Activated CD8-positive, alpha-beta memory T cell treated with anti-CD3 and anti-CD28 coated beads, Interleukin-2, amount 10 ng/mL, durations not matched to agents 7 days and 5 days (primary cell): Measurements from ENCODE around the gene POLL. TPM values are rescaled to one million over a fixed set of nuclear protein-coding genes. Genes with fewer than 3 reads are reported as not detected.
A peak's percentile ranks its signal among the peaks of the same experiment; 100 is the strongest.

Experiments used
- ATAC-seq: fragments of 150-1000 bp; cut with Tn5 transposase; one replicate; pipeline ENCODE4 v1.10.0; 2021; ENCODE audit warnings: moderate library complexity
- CTCF ChIA-PET: fragments of 350-600 bp; sonication (Branson Sonifier 250); formaldehyde crosslinking; loops from one replicate; lab custom pipeline; 2021; ENCODE audit warnings: antibody characterized with exemption; lab: Charles Lee
- DNase-seq: peaks from one replicate; pipeline ENCODE4 v3.0.0-alpha.2; 2020
- H3K27ac Mint-ChIP-seq: one replicate; pipeline ENCODE4 v1.8.0; 2021; ENCODE audit warnings: mild to moderate bottlenecking, mixed read lengths
- H3K27me3 Mint-ChIP-seq: one replicate; pipeline ENCODE4 v1.8.0; 2021; ENCODE audit warnings: mixed read lengths
- H3K36me3 Mint-ChIP-seq: one replicate; pipeline ENCODE4 v1.8.0; 2021; ENCODE audit warnings: mild to moderate bottlenecking, mixed read lengths
- H3K4me1 Mint-ChIP-seq: one replicate; pipeline ENCODE4 v1.8.0; 2021; ENCODE audit warnings: mixed read lengths
- H3K4me3 Mint-ChIP-seq: one replicate; pipeline ENCODE4 v1.8.0; 2021; ENCODE audit warnings: mild to moderate bottlenecking, moderate library complexity, mixed read lengths
- H3K9me3 Mint-ChIP-seq: one replicate; pipeline ENCODE4 v1.8.0; 2022; ENCODE audit warnings: low read depth, mixed read lengths
- total RNA-seq, 2 experiments: library from RNA; stranded (reverse); gene quantifications; one replicate each; pipeline ENCODE4 v1.2.3, GENCODE V29; 2021

POLL gene
- total RNA-seq, 2 experiments from 2014 or later = 30.5 to 34.1 TPM

DNA sequence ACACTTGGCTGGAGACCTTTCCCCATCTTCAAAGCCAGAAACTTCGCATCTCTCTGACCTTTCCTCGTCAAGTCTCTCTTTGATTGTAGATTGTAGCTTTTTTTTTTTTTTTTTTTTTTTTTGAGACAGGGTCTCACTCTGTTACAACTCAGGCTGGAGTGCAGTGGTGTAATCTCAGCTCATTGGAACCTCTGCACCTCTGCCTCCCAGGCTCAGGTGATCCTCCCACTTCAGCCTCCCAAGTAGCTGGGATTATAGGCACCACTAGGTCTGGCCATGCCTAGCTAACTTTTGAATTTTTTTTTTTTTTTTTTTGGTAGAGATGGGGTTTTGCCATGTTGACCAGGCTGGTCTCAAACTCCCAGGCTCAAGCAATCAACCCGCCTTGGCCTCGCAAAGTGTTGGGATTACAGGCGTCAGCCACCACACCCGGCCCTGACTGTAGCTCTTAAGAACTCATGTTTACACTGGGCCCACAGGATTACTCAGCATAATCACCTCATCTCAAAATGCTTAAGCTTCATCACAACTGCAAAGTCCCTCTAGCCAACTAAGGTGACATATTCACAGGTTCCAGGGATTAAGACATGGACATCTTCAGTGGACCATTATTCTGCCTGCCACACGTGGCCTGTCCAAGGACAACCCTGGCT is 11.7 kb downstream of the POLL start:
- H3K36me3 Mint-ChIP-seq = no peaks in the 10 kb centered on the region
- CTCF ChIA-PET = interaction anchor here (1.0 to 2.3 kb wide), 4 partner anchors 9 to 363 kb away, joined by 3 to 6 read pairs (median 4); no protein-coding TSS in a partner anchor
- no peaks in the 10 kb centered on the region for H3K27me3 Mint-ChIP-seq

DNA sequence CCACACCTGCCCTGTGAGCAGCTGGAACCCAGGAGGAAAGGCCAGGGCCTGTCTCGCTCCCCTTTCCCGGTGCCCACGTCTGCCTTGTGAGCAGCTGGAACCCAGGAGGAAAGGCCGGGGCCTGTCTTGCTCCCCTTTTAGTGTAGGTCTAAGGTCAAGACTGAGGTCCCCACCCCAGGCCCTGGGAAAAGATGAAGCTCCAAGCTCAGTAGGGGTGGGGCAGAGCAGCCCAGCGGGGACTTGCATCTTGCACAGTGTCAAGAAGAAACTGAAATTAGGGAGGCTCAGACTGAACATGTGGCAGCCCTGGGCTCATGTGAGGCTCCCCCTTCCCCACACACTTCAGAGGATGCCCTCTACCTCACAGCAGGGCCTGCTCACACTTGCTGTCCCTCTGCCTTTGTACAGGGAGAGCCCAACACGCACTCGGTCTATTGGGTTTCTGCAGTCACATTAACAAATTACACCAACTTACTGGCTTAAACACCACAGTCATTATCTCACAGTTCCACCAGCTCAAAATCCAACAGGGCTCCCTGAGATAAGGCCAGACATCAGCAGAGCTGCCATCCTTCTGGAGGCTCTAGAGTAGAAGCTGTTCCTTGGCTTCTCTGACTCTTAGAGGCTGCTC is 12.4 kb downstream of the POLL start:
- no peak for DNase-seq
- CTCF ChIA-PET = interaction anchor here (1.0 to 2.3 kb wide), 4 partner anchors 10 to 362 kb away, joined by 3 to 6 read pairs (median 4); no protein-coding TSS in a partner anchor
- Mint-ChIP-seq H3K27ac (no peak overlapping the region), H3K4me1 (peaks cover under 1% of the 10 kb centered on the region), H3K9me3 (no peaks in the 10 kb centered on the region), H3K36me3 (no peaks in the 10 kb centered on the region), H3K27me3 (no peaks in the 10 kb centered on the region), H3K4me3 (no peak overlapping the region)
- no peak for ATAC-seq

More for the DNA sequence above, 11.7 kb downstream of the POLL start:
- Mint-ChIP-seq H3K4me1 (peaks cover 3% of the 10 kb centered on the region), H3K9me3 (no peaks in the 10 kb centered on the region), H3K27ac (no peak overlapping the region), H3K4me3 (no peak overlapping the region)
- no peak for DNase-seq
- ATAC-seq = no peak

DNA sequence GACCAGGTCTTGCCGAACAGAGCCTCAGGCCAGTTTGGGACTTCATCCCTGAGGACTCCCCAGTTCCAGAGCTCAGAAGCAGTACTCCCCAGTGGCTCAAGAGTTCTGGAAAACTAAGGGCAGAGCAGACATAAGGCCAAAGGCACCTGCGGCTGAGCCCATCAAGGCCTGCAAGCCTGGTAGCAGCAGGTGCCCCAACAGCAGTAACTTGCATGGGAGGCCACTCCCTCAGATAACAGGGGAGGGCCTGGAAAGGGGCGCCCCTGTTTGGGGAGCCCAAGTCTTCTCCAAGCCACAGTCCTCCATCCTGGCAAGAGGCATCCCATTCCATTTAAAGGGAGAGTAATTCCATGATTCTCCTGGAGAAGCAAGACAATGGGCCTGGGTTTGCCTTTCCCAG is 13.0 kb downstream of the POLL start:
- H3K36me3 Mint-ChIP-seq = no peaks in the 10 kb centered on the region
- H3K27me3 Mint-ChIP-seq = no peaks in the 10 kb centered on the region
- H3K27ac Mint-ChIP-seq = no peak overlapping the region
- ATAC-seq (no peak), DNase-seq (no peak)
- CTCF ChIA-PET = interaction anchor here (0.9 to 2.3 kb wide), 3 partner anchors 11 to 108 kb away, joined by 3 to 6 read pairs (median 3); no protein-coding TSS in a partner anchor
- peaks cover 2% of the 10 kb centered on the region for H3K4me1 Mint-ChIP-seq
- no peak overlapping the region for H3K4me3 Mint-ChIP-seq
- H3K9me3 Mint-ChIP-seq = no peaks in the 10 kb centered on the region

DNA sequence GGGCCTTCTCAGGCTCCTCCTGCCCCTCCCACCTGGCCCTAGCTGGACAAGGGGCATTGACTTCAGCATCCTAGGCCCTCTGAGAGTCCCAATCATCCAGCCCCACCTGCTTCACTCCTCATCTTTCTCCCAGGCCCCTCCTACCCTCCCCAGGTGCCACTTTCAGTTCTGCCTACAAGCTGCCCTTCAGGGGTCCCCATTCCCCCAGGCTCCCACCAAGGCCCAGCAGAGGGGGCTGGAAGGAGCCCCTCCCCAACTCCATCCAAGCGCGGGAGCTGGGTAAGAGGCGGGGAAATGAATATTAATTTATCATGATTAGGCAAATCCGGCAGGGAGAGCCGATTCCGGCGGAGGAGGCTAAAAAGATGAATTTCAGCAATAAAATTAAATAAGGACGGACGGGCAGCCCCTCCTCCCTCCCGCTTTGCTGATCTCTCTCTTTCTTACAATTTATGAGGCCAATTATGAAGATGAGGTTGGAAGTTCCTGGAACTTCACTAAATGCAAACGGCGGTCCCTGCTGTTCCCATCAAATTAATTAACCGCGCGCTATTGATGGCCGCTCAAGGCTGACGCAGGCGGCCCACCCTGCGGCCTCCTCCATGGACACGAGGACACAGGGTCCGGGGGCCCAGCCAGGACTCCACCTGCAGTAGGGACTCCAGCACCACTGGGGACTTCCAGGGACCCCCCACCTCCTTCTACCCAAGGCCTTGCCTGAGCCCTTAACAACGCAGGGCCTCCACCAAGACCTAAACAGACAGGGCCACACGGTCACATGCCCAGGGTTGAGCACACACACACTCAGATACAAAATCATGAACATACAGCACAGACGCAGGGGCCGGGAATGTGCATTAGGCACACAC is 13.9 kb downstream of the POLL start:
- CTCF ChIA-PET = interaction anchor here (0.9 to 7.3 kb wide), 3 partner anchors 29 to 360 kb away, joined by 3 to 46 read pairs (median 4); no protein-coding TSS in a partner anchor
- ATAC-seq (no peak), DNase-seq (no peak)
- peaks cover 8% of the 10 kb centered on the region for H3K27me3 Mint-ChIP-seq
- H3K4me3 Mint-ChIP-seq = no peak overlapping the region
- no peaks in the 10 kb centered on the region for H3K36me3 Mint-ChIP-seq
- H3K27ac Mint-ChIP-seq = no peak overlapping the region
- no peaks in the 10 kb centered on the region for H3K9me3 Mint-ChIP-seq
- peaks cover 9% of the 10 kb centered on the region for H3K4me1 Mint-ChIP-seq

DNA sequence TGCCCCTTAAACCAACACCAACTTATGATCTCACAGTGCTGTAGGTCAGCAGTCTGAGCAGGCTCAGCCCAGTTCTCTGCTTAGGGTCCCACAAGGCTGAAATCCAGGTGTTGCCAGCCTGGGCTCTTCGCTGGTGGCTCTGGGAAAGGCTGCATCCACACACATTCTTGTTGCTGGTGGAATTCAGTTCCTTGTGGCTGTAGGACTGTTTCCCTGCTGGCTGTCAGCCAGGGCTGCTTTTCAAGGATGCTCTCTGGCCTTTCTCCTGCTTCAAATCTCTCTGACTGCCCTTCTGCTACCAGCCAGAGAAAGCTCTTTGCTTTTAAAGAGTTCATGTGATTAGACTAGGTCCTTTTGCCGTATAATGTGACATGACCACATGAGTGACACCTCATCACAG is 15.3 kb downstream of the POLL start:
- Mint-ChIP-seq H3K27me3 (peaks cover 20% of the 10 kb centered on the region), H3K4me1 (peaks cover 9% of the 10 kb centered on the region), H3K27ac (no peak overlapping the region), H3K4me3 (no peak overlapping the region), H3K9me3 (no peaks in the 10 kb centered on the region), H3K36me3 (no peaks in the 10 kb centered on the region)
- ATAC-seq (no peak), DNase-seq (no peak)
- CTCF ChIA-PET = interaction anchor here (1.1 to 7.3 kb wide), 3 partner anchors 272 to 431 kb away, joined by 4 to 46 read pairs (median 5); no protein-coding TSS in a partner anchor

DNA sequence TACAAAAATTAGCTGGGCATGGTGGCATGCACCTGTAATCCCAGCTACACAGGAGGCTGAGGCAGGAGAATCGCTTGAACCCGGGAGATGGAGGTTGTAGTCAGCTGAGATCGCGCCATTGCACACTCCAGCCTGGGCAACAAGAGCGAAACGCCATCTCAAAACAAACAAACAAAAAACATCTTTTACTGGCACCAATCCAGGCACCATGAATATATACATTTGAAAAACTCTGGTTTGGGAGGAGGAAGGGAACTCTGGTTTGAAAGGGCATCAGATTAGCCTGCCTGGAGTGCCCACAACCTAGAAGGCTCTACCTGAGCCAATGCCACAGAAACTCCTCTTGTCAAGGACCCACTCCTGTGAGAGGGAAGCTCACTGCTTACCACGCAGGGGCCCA is 15.9 kb downstream of the POLL start:
- ATAC-seq (no peak), DNase-seq (no peak)
- no peak overlapping the region for H3K4me3 Mint-ChIP-seq
- H3K27me3 Mint-ChIP-seq = peaks cover 27% of the 10 kb centered on the region
- H3K27ac Mint-ChIP-seq = no peak overlapping the region
- peaks cover 12% of the 10 kb centered on the region for H3K4me1 Mint-ChIP-seq
- H3K36me3 Mint-ChIP-seq = no peaks in the 10 kb centered on the region
- CTCF ChIA-PET = interaction anchor here (0.7 to 7.3 kb wide), 6 partner anchors 15 to 430 kb away, joined by 3 to 46 read pairs (median 5); partner anchors contain the start of genes DPCD and POLL
- no peaks in the 10 kb centered on the region for H3K9me3 Mint-ChIP-seq

DNA sequence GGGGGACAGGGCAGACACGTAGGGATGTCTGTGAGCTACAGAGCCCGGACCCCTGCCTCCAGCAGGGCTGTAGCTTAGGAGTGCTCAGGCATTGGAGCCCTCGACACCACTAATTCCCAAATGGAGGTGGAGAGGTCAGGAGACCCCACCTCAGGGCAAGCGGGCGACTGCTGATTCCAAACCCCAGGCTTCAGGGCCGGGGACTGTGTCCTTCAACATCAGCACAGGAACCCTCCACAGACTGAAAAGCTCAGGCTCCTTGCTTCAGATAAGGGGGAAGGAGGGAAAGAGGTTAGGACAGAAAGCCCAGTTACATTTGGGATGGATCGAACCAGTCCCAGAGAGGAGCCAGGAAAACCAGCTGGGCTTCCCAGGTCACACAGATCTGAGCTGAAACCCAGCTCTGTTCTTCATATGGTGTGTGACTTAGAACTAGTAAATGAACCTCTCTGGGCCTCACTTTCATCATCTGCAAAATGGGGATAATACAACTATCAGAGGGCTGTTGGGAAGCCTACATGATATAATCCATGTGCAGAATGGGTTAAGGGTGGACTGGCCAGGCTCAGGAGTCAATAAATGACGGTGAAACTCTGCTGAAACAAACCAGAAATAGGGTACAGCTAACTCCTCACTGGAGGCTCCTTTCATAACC is 16.7 kb downstream of the POLL start:
- no peak overlapping the region for H3K4me3 Mint-ChIP-seq
- H3K27ac Mint-ChIP-seq = no peak overlapping the region
- H3K9me3 Mint-ChIP-seq = no peaks in the 10 kb centered on the region
- no peaks in the 10 kb centered on the region for H3K36me3 Mint-ChIP-seq
- H3K4me1 Mint-ChIP-seq = peaks cover 15% of the 10 kb centered on the region
- CTCF ChIA-PET = interaction anchor here (0.6 to 7.3 kb wide), 32 partner anchors 9 to 476 kb away, joined by 3 to 46 read pairs (median 4); partner anchors contain the start of genes DPCD and POLL
- ATAC-seq = no peak
- no peak for DNase-seq
- peaks cover 32% of the 10 kb centered on the region for H3K27me3 Mint-ChIP-seq

DNA sequence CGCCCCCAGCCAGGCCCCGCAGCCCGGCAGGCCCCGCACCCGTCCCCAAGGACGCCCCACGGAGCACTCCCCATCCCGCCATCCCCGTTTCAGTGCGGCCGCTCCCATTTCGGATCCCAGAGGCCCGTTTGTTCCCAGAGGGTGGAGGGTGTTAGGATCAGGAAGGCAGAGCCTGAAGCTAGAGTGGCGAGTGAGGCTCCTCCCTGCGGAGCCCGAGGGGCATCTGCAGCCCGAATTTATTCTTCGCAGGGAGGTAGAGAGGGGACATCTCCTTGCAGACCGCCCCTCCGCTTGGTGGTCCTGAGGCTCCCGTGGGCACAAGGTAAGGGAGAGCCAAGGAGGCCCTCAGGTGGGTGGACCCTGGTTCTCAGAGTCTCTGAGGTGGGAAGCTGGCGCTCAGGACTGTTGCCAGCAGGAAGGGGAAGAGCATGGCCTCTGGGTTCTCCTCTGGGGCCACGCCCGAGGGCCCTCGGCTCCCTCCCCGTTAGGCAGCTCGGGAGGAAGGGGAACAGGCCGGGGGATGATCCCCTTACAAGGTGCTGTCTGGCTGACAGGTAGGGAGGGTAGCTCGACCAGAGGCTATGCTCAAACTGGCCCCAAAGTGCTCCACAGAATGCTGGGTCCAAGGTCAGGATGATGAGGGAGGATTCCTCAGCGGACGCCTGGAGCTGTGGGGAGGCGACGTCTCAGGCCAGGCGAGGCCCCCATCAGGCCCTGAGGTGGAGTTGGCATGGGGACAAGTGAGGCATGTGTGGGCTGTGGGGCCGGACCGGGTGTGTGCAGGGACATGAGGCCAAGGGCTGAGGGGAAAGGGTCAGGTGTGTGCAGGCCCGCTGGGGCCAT is 17.4 kb downstream of the POLL start:
- H3K27me3 Mint-ChIP-seq = peaks cover 39% of the 10 kb centered on the region
- H3K4me1 Mint-ChIP-seq = peaks cover 17% of the 10 kb centered on the region
- H3K4me3 Mint-ChIP-seq = peak overlapping the region; percentile 71
- ATAC-seq = no peak
- CTCF ChIA-PET = interaction anchor here (0.5 to 7.3 kb wide), 39 partner anchors 8 to 475 kb away, joined by 3 to 46 read pairs (median 4); partner anchors contain the start of genes DPCD and POLL
- DNase-seq = no peak
- H3K27ac Mint-ChIP-seq = no peak overlapping the region
- no peaks in the 10 kb centered on the region for H3K9me3 Mint-ChIP-seq
- H3K36me3 Mint-ChIP-seq = no peaks in the 10 kb centered on the region

DNA sequence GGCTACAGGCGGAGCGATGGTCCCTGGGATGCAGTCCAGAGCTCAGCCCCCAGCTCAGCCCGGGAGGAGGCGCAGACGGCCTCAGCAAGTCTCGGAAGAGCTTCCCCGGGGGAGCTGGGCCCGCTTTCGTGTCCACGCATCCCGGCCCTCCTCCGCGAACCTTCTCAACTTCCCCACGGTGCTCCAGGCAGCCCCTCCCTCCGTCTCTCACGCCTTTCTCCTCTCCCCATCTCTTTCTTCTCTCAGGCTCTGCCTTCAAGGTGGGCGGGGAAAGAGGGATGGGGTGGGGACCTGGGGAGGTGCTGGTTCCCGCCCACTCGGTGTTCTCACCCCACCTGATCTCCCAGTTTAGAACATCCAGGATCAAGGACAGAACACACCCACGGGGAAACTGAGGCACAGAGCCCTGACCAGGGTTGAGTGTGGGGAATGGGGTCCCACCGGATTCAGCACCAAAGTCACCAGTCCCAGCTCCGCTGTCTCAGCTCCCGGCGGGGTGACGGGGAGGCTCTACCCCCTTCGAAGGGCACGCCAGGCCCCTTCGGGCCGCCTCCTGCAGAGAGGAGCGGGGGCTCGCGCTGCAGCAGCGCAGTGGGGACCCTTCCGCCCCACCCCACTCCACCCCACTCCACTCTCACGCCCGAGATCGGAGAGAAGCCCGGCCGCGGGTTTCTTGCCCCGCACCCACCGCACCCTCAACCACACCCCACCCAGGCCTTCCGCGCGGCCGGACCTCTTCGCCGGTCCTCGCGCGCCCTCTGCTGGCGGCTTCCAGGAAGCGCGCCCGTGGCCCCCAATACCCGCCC is 18.2 kb downstream of the POLL start:
- H3K4me1 Mint-ChIP-seq = peaks cover 17% of the 10 kb centered on the region
- ATAC-seq (peak; percentile 88), DNase-seq (peak; percentile 83)
- H3K9me3 Mint-ChIP-seq = no peaks in the 10 kb centered on the region
- H3K27ac Mint-ChIP-seq = no peak overlapping the region
- peak overlapping the region; percentile 71 for H3K4me3 Mint-ChIP-seq
- CTCF ChIA-PET = interaction anchor here (0.6 to 7.3 kb wide), 32 partner anchors 8 to 409 kb away, joined by 3 to 46 read pairs (median 4); partner anchors contain the start of genes DPCD and POLL
- no peaks in the 10 kb centered on the region for H3K36me3 Mint-ChIP-seq
- peaks cover 47% of the 10 kb centered on the region for H3K27me3 Mint-ChIP-seq

DNA sequence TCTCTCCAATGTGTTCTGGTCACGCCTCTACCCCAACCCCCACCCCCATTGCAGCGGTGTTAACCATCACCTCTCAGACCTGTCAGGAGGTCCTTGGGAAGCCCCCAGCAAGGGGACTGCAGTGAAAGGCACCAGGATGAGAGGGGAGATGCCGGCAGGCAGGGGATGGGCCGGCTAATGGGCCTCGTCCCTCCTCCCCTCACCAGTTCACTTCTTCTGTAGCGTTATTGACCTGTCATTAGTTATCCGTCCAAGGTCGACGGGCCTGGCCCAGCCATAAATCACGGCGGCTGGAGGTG is 18.8 kb downstream of the POLL start:
- H3K36me3 Mint-ChIP-seq = no peaks in the 10 kb centered on the region
- CTCF ChIA-PET = interaction anchor here (0.6 to 7.3 kb wide), 26 partner anchors 8 to 408 kb away, joined by 3 to 46 read pairs (median 4); no protein-coding TSS in a partner anchor
- peaks cover 49% of the 10 kb centered on the region for H3K27me3 Mint-ChIP-seq
- H3K27ac Mint-ChIP-seq = no peak overlapping the region
- no peak for ATAC-seq
- H3K4me3 Mint-ChIP-seq = peak overlapping the region; percentile 71
- H3K9me3 Mint-ChIP-seq = no peaks in the 10 kb centered on the region
- H3K4me1 Mint-ChIP-seq = peaks cover 17% of the 10 kb centered on the region
- DNase-seq = no peak

DNA sequence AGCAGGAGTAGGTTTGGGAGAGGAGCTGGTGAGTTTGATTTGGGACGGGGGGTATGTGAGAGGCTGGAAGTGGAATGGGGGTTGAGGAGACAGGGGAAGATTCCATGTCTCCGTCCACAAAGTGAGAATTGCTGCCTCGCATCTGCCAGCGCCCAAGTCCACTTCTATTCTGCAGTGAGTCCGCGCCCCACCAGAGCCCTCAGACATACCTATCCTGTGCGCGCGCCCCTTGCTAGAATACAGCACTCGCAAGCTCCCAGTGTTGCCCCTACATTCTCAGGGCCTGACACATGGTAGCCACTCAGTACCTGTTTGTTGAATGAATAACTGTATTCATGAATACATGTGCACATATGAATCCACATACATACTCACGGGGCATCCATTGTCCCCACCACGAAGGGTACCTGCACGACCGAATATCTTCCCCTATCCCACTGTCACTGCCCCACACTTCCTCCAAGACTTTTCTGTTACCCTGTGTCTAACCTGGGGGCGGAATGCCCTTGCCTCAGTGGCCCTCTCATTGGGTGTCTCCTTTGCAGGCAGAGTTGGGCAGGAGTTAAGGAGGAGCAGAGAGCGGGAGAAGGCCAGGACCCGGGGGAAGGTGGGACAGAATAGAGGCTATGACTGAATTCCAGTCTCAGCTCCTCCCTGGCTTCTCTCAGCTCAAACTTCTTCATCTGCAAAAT is 19.9 kb downstream of the POLL start:
- H3K27me3 Mint-ChIP-seq = peaks cover 51% of the 10 kb centered on the region
- H3K27ac Mint-ChIP-seq = no peak overlapping the region
- no peak overlapping the region for H3K4me3 Mint-ChIP-seq
- CTCF ChIA-PET = interaction anchor here (0.6 to 7.3 kb wide), 5 partner anchors 31 to 354 kb away, joined by 3 to 46 read pairs (median 4); no protein-coding TSS in a partner anchor
- ATAC-seq = no peak
- no peak for DNase-seq
- no peaks in the 10 kb centered on the region for H3K9me3 Mint-ChIP-seq
- no peaks in the 10 kb centered on the region for H3K36me3 Mint-ChIP-seq
- H3K4me1 Mint-ChIP-seq = peaks cover 17% of the 10 kb centered on the region
